ENCODE results near the gene NRCAM.
A peak's percentile ranks its signal among the peaks of the same experiment; 100 is the strongest.
"Not testable (repeated sequence)": the region's sequence is repeated elsewhere in the genome, so short reads cannot be mapped to it uniquely, and the experiment has no call there.

NRCAM gene

GRCh38 chr7:108303332-108303731 lies 152.9 kb downstream of the NRCAM start:
- no peak for DNase-seq

- no peak for DNase-seq
Observed at GRCh38 chr7:108301387-108301786, 154.8 kb downstream of the NRCAM start.

GRCh38 chr7:108299251-108299973 lies 156.8 kb downstream of the NRCAM start:
- peak; percentile 11 for DNase-seq

- DNase-seq, result no peak
Observed at GRCh38 chr7:108296911-108297310, 159.3 kb downstream of the NRCAM start.

- DNase-seq, result peak; percentile 58
Observed at GRCh38 chr7:108294595-108294994, 161.6 kb downstream of the NRCAM start.

- no peak for DNase-seq
Observed at GRCh38 chr7:108293149-108293612, 163.1 kb downstream of the NRCAM start.

- no peak for DNase-seq
Observed at GRCh38 chr7:108292541-108292940, 163.7 kb downstream of the NRCAM start.

- no peak for DNase-seq
Observed at GRCh38 chr7:108291791-108292440, 164.3 kb downstream of the NRCAM start.

- no peak for DNase-seq
Observed at GRCh38 chr7:108291152-108291508, 165.1 kb downstream of the NRCAM start.

- DNase-seq, result peak; percentile 6
Observed at GRCh38 chr7:108290459-108291151, 165.6 kb downstream of the NRCAM start.

- DNase-seq, result no peak
Observed at GRCh38 chr7:108289852-108290251, 166.4 kb downstream of the NRCAM start.

GRCh38 chr7:108287857-108288256 lies 168.4 kb downstream of the NRCAM start:
- DNase-seq, result no peak

- no peak for DNase-seq
Observed at GRCh38 chr7:108286290-108286904, 169.8 kb downstream of the NRCAM start.

- no peak for DNase-seq
Observed at GRCh38 chr7:108285778-108286177, 170.5 kb downstream of the NRCAM start.

GRCh38 chr7:108285003-108285368 lies 171.2 kb downstream of the NRCAM start:
- DNase-seq, result no peak

GRCh38 chr7:108284349-108285002 lies 171.8 kb downstream of the NRCAM start:
- DNase-seq, result no peak

GRCh38 chr7:108283252-108283651 lies 173.0 kb downstream of the NRCAM start:
- DNase-seq, result no peak

- DNase-seq, result no peak
Observed at GRCh38 chr7:108282427-108282996, 173.7 kb downstream of the NRCAM start.

- DNase-seq, result no peak
Observed at GRCh38 chr7:108280136-108280535, 176.1 kb downstream of the NRCAM start.

GRCh38 chr7:108278776-108279175 lies 177.5 kb downstream of the NRCAM start:
- DNase-seq, result no peak

GRCh38 chr7:108278281-108278680 lies 178.0 kb downstream of the NRCAM start:
- DNase-seq, result no peak

GRCh38 chr7:108274447-108274846 lies 181.8 kb downstream of the NRCAM start:
- DNase-seq, result peak; percentile 64

- not testable (repeated sequence) for DNase-seq
Observed at GRCh38 chr7:108272891-108273290, 183.3 kb downstream of the NRCAM start.
